Lower lobe of right lung (tissue), 2 donors: ENCODE measurements around the gene TMCC3. TPM values are rescaled to one million over a fixed set of nuclear protein-coding genes. Genes with fewer than 3 reads are reported as not detected.
A peak's percentile ranks its signal among the peaks of the same experiment; 100 is the strongest.

Experiments
- ATAC-seq, 2 donors: fragments of 200-7000 bp; cut with Tn5 transposase; one replicate each; pipeline ENCODE4 v1.9.1; 2020 to 2022; ENCODE audit warnings: mild to moderate bottlenecking in 2 of 2, moderate library complexity in 2 of 2
- DNase-seq: peaks from one replicate; pipeline ENCODE4 v3.0.0-alpha.2; 2020
- H3K27ac ChIP-seq: fragments of 200-600 bp; one replicate; pipeline ENCODE4 v1.8.0; 2022
- H3K27me3 ChIP-seq: fragments of 200-600 bp; one replicate; pipeline ENCODE4 v1.8.0; 2022; ENCODE audit warnings: low read depth
- H3K36me3 ChIP-seq: fragments of 200-600 bp; one replicate; pipeline ENCODE4 v1.8.0; 2022; ENCODE audit warnings: mild to moderate bottlenecking
- H3K4me1 ChIP-seq: fragments of 200-600 bp; one replicate; pipeline ENCODE4 v1.8.0; 2022
- H3K4me3 ChIP-seq: fragments of 200-600 bp; one replicate; pipeline ENCODE4 v1.8.0; 2022; ENCODE audit warnings: mild to moderate bottlenecking
- H3K9me3 ChIP-seq: fragments of 200-600 bp; one replicate; pipeline ENCODE4 v1.8.0; 2022
- CTCF ChIP-seq: fragments of 200-600 bp; IDR thresholded peaks from one replicate; pipeline ENCODE4 v1.8.0; 2022; ENCODE audit warnings: antibody characterized with exemption, mild to moderate bottlenecking
- intact Hi-C: fragments of 100-400 bp; cut with DNase I; formaldehyde crosslinking; loops from one replicate; pipeline ENCODE4 v1.11.0; 2022
- total RNA-seq: library from RNA; stranded (reverse); fragmentation: NEBNext Ultra II Directional; extraction: Animal tissue kit (Norgen Biotek cat#: 25700); gene quantifications from one replicate; pipeline ENCODE4 v1.2.1, GENCODE V29; 2021
- donor health status: DM: no; HTN: yes; CAD: no; lungs with severe emphysema.

Gene TMCC3
- total RNA-seq, 1 donor from 2014 or later = 9.7 TPM

- no peaks in the 10 kb centered on the region for H3K36me3 ChIP-seq
- H3K9me3 ChIP-seq = no peaks in the 10 kb centered on the region
- no peaks in the 10 kb centered on the region for H3K27me3 ChIP-seq
- intact Hi-C loops = no loop called here
- H3K4me3 ChIP-seq = peak overlapping the region; percentile 31
- H3K27ac ChIP-seq = no peak overlapping the region
- TF ChIP-seq CTCF = no peak
- DNase-seq = no peak
- H3K4me1 ChIP-seq = peaks cover 17% of the 10 kb centered on the region
- peak; percentile 32 to 54 for ATAC-seq
Measured at GRCh38 chr12:94690198-94690771, 39.9 kb upstream of the TMCC3 start.

DNA sequence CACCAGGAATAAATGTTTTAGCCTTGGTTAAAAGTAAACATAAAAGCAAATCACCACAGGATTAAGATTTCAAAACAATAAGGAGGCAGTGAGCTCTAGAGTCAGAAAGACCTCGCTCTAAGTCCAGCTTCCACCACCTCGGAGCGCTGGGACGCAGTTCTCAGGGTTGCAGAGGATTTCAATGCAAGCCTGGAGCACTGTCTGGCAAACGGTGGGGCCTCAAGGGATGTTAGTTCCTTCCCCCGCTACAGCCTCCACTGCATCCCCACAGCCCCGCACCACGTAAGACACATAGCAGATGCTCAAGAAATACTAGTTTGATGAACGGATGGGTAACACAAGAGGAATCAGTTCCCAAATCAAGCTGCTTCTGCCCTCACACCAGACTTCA, 39.3 kb upstream of the TMCC3 start:
- no peaks in the 10 kb centered on the region for H3K36me3 ChIP-seq
- H3K4me1 ChIP-seq = peaks cover 17% of the 10 kb centered on the region
- H3K27ac ChIP-seq = no peak overlapping the region
- intact Hi-C loops = no loop called here
- H3K4me3 ChIP-seq = peak overlapping the region; percentile 31
- ATAC-seq = peak in 1 of 2 donors; percentile 19
- no peaks in the 10 kb centered on the region for H3K27me3 ChIP-seq
- H3K9me3 ChIP-seq = no peaks in the 10 kb centered on the region
- no peak for DNase-seq
- no peak for TF ChIP-seq CTCF

DNA sequence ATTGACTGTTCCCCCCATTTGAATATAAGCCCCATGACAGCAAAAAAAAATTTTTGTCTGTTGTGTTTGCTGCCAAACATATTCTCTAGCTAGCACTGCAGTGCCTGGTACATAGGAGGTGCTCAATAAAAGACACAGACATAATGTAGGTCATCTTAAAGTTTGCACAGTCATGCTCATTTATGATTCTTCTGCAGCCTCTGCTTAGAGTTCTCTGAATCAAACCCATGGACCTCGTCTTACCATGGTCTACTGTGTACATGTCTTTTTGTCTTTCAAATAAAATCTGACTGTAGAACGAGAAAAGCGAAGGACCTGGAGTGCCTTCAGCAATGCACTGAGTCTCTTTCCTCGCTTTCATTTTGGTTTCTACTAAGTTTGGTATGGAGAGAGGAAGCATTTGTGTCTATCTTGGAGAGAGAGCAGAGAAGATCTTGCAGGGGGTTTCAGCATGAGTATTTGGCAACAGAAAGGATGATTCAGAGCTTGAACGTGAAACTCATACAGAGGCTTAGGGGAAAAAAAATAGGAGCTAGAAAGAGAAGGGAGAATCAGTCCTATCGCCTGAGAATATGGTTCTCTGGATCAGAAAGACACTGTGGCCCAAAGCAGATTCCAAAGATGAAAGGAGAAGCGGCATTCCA, 38.8 kb upstream of the TMCC3 start:
- DNase-seq (no peak), ATAC-seq (peak in 1 of 2 donors; percentile 13)
- Histone ChIP-seq H3K4me3 (no peak overlapping the region), H3K4me1 (peaks cover 17% of the 10 kb centered on the region), H3K27ac (no peak overlapping the region), H3K36me3 (no peaks in the 10 kb centered on the region), H3K9me3 (no peaks in the 10 kb centered on the region), H3K27me3 (no peaks in the 10 kb centered on the region)
- intact Hi-C loops = no loop called here
- TF ChIP-seq CTCF = no peak

DNA sequence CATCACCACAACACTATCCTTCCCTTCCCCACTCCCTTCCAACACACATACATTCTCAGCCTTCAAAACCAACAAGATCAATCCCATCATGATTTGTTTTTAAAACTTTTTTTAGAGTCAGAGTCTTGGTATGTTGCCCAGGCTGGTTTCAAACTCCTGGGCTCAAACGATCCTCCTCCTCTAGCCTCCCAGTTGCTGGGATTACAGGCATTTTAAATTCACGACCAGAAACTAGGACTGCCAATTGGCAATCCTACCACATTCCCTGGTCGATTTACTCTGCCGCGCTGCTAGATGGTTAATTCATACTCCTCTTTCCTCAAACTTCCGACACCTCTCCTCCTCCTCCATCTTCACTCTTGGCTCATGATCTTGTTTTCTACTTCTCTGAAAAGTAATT, 37.5 kb upstream of the TMCC3 start:
- no peak for TF ChIP-seq CTCF
- no peak for ATAC-seq
- Histone ChIP-seq H3K9me3 (no peaks in the 10 kb centered on the region), H3K4me3 (no peak overlapping the region), H3K27ac (no peak overlapping the region), H3K36me3 (no peaks in the 10 kb centered on the region), H3K4me1 (peaks cover 17% of the 10 kb centered on the region), H3K27me3 (no peaks in the 10 kb centered on the region)
- intact Hi-C loops = no loop called here
- no peak for DNase-seq

GRCh38 chr12:94686834-94687628, 36.7 kb upstream of the TMCC3 start:
- Histone ChIP-seq H3K4me1 (peaks cover 17% of the 10 kb centered on the region), H3K27ac (no peak overlapping the region), H3K9me3 (no peaks in the 10 kb centered on the region), H3K4me3 (no peak overlapping the region), H3K36me3 (no peaks in the 10 kb centered on the region), H3K27me3 (no peaks in the 10 kb centered on the region)
- ATAC-seq (no peak), DNase-seq (no peak)
- intact Hi-C loops = no loop called here
- no peak for TF ChIP-seq CTCF
